WTC11 (cell line): ENCODE measurements around the gene RCVRN. TPM values are rescaled to one million over a fixed set of nuclear protein-coding genes. Genes with fewer than 3 reads are reported as not detected.
A peak's percentile ranks its signal among the peaks of the same experiment; 100 is the strongest.

Source experiments
- ATAC-seq: fragments of 200-7000 bp; cut with Tn5 transposase; 2 replicates; pipeline ENCODE4 v1.10.0; 2021; ENCODE audit warnings: mild to moderate bottlenecking, moderate library complexity
- CTCF ChIA-PET: fragments of 300-600 bp; sonication (Branson Sonifier 250); formaldehyde crosslinking; loops from one replicate; lab custom pipeline; 2021; ENCODE audit warnings: antibody characterized with exemption; lab: Charles Lee
- POLR2A ChIA-PET: fragments of 350-600 bp; sonication (Branson Sonifier 250); formaldehyde crosslinking; loops from one replicate; lab custom pipeline; 2021; ENCODE audit warnings: antibody characterized with exemption; lab: Charles Lee
- DNase-seq: peaks from one replicate; pipeline ENCODE4 v3.0.0; 2021; ENCODE audit warnings: low spot score
- H3K27ac Mint-ChIP-seq: 2 replicates; pipeline ENCODE4 v1.8.0; 2021; ENCODE audit warnings: mixed read lengths
- H3K27me3 Mint-ChIP-seq: 2 replicates; pipeline ENCODE4 v1.8.0; 2021; ENCODE audit warnings: low read depth, mild to moderate bottlenecking, moderate library complexity, mixed read lengths
- H3K36me3 Mint-ChIP-seq: 2 replicates; pipeline ENCODE4 v1.8.0; 2021; ENCODE audit warnings: mixed read lengths
- H3K4me1 Mint-ChIP-seq: 2 replicates; pipeline ENCODE4 v1.8.0; 2022; ENCODE audit warnings: mixed read lengths
- H3K4me3 Mint-ChIP-seq: 2 replicates; pipeline ENCODE4 v1.8.0; 2021; ENCODE audit warnings: mild to moderate bottlenecking, moderate library complexity, mixed read lengths
- H3K9me3 Mint-ChIP-seq: 2 replicates; pipeline ENCODE4 v1.8.0; 2021; ENCODE audit warnings: mixed read lengths
- CBFB ChIP-seq: sonication (generic); formaldehyde crosslinking; IDR thresholded peaks from 2 replicates; pipeline ENCODE4 v1.8.1; 2022; ENCODE audit warnings: mild to moderate bottlenecking, low read depth, missing genetic modification reagents
- CREB1 ChIP-seq: sonication (generic); formaldehyde crosslinking; IDR thresholded peaks from 2 replicates; pipeline ENCODE4 v1.8.0; 2023; ENCODE audit warnings: mild to moderate bottlenecking, missing genetic modification reagents
- CTCF ChIP-seq: fragments of 200-600 bp; IDR thresholded peaks from 2 replicates; pipeline ENCODE4 v1.8.0; 2022; ENCODE audit warnings: antibody characterized with exemption
- E2F4 ChIP-seq: sonication (generic); formaldehyde crosslinking; IDR thresholded peaks from 2 replicates; pipeline ENCODE4 v1.8.1; 2022; ENCODE audit warnings: low read depth, mild to moderate bottlenecking, moderate library complexity, missing genetic modification reagents, borderline replicate concordance
- ELF4 ChIP-seq: sonication (generic); formaldehyde crosslinking; IDR thresholded peaks from 2 replicates; pipeline ENCODE4 v1.8.1; 2022; ENCODE audit warnings: low read depth, mild to moderate bottlenecking, moderate library complexity, missing genetic modification reagents
- ERG ChIP-seq: fragments of 250-450 bp; sonication (Bioruptor Pico); IDR thresholded peaks from 2 replicates; pipeline ENCODE4 v1.8.0; 2021; ENCODE audit warnings: mild to moderate bottlenecking
- ESRRA ChIP-seq: sonication (generic); formaldehyde crosslinking; IDR thresholded peaks from 2 replicates; pipeline ENCODE4 v1.8.1; 2022; ENCODE audit warnings: mild to moderate bottlenecking, missing genetic modification reagents, borderline replicate concordance
- ETV6 ChIP-seq: sonication (generic); formaldehyde crosslinking; IDR thresholded peaks from 2 replicates; pipeline ENCODE4 v1.8.1; 2022; ENCODE audit warnings: mild to moderate bottlenecking, missing genetic modification reagents
- FOXJ3 ChIP-seq: sonication (generic); formaldehyde crosslinking; IDR thresholded peaks from 2 replicates; pipeline ENCODE4 v1.9.0; 2021; ENCODE audit warnings: missing genetic modification reagents, mild to moderate bottlenecking, borderline replicate concordance
- FOXP1 ChIP-seq: sonication (generic); formaldehyde crosslinking; IDR thresholded peaks from 2 replicates; pipeline ENCODE4 v1.8.0; 2022; ENCODE audit warnings: missing genetic modification reagents, mild to moderate bottlenecking, moderate library complexity, borderline replicate concordance
- GRHL2 ChIP-seq: fragments of 250-450 bp; sonication (Bioruptor Pico); IDR thresholded peaks from 2 replicates; pipeline ENCODE4 v1.8.0; 2022; ENCODE audit warnings: mild to moderate bottlenecking, moderate library complexity; ENCODE audit not compliant: insufficient replicate concordance, severe bottlenecking
- JUN ChIP-seq: sonication (generic); formaldehyde crosslinking; IDR thresholded peaks from 2 replicates; pipeline ENCODE4 v1.8.0; 2023; ENCODE audit warnings: mild to moderate bottlenecking, missing genetic modification reagents
- MAX ChIP-seq: sonication (generic); formaldehyde crosslinking; IDR thresholded peaks from 2 replicates; pipeline ENCODE4 v1.8.0; 2022; ENCODE audit warnings: mild to moderate bottlenecking, missing genetic modification reagents
- NFYB ChIP-seq: sonication (generic); formaldehyde crosslinking; conservative IDR thresholded peaks from 2 replicates; pipeline ENCODE4 v1.8.0; 2022; ENCODE audit warnings: low read depth, missing genetic modification reagents
- RELA ChIP-seq: sonication (generic); formaldehyde crosslinking; IDR thresholded peaks from 2 replicates; pipeline ENCODE4 v1.8.1; 2022; ENCODE audit warnings: missing genetic modification reagents, mild to moderate bottlenecking, borderline replicate concordance
- SMAD3 ChIP-seq: sonication (generic); formaldehyde crosslinking; IDR thresholded peaks from 2 replicates; pipeline ENCODE4 v1.8.0; 2022; ENCODE audit warnings: missing genetic modification reagents, mild to moderate bottlenecking, borderline replicate concordance
- SMAD4 ChIP-seq: sonication (generic); formaldehyde crosslinking; IDR thresholded peaks from 2 replicates; pipeline ENCODE4 v1.8.0; 2022; ENCODE audit warnings: mild to moderate bottlenecking, missing genetic modification reagents
- SP1 ChIP-seq: sonication (generic); formaldehyde crosslinking; conservative IDR thresholded peaks from 2 replicates; pipeline ENCODE4 v1.8.1; 2022; ENCODE audit warnings: missing genetic modification reagents
- USF1 ChIP-seq: sonication (generic); formaldehyde crosslinking; IDR thresholded peaks from 2 replicates; pipeline ENCODE4 v1.8.0; 2022; ENCODE audit warnings: mild to moderate bottlenecking, missing genetic modification reagents
- ZBTB43 ChIP-seq: sonication (generic); formaldehyde crosslinking; IDR thresholded peaks from 2 replicates; pipeline ENCODE4 v1.8.1; 2023; ENCODE audit warnings: mild to moderate bottlenecking, missing genetic modification reagents
- ZNF317 ChIP-seq: sonication (generic); formaldehyde crosslinking; IDR thresholded peaks from 2 replicates; pipeline ENCODE4 v1.8.1; 2023; ENCODE audit warnings: low read depth, mild to moderate bottlenecking, moderate library complexity, missing genetic modification reagents, borderline replicate concordance
- ZNF396 ChIP-seq: fragments of 250-450 bp; sonication (Bioruptor Pico); IDR thresholded peaks from 2 replicates; pipeline ENCODE4 v1.8.0; 2021; ENCODE audit warnings: mild to moderate bottlenecking, moderate library complexity, borderline replicate concordance
- total RNA-seq: library from RNA; stranded (reverse); gene quantifications from 3 replicates; pipeline ENCODE4 v1.2.3, GENCODE V29; 2021

The RCVRN gene
- total RNA-seq, 1 experiment from 2014 or later, result not detected

GRCh38 chr17:9890124-9890523, 14.9 kb downstream of the RCVRN start:
- no peaks in the 10 kb centered on the region; the same call in 1 of the 2 replicates for H3K27me3 Mint-ChIP-seq
- H3K9me3 Mint-ChIP-seq, result peaks cover 18% of the 10 kb centered on the region
- TF ChIP-seq CTCF (peak; percentile 93), ERG (no peak)
- no peak overlapping the region for H3K27ac Mint-ChIP-seq
- POLR2A ChIA-PET, result no interaction called here
- no peak overlapping the region for H3K4me3 Mint-ChIP-seq
- H3K4me1 Mint-ChIP-seq, result 0 out of 2 replicates have a peak, but pooled peaks cover 3% of the 10 kb centered on the region
- ATAC-seq, result peak; percentile 100
- no peaks in the 10 kb centered on the region for H3K36me3 Mint-ChIP-seq
- peak; percentile 79 for DNase-seq
- CTCF ChIA-PET, result interaction anchor here (0.5 to 2.5 kb wide), 45 partner anchors 10 to 1033 kb away, joined by 3 to 39 read pairs (median 5); partner anchors contain the start of genes GLP2R, MYH2 and RCVRN

GRCh38 chr17:9887508-9887907, 17.6 kb downstream of the RCVRN start:
- DNase-seq, result no peak
- TF ChIP-seq GRHL2 (CRISPR knock-in tag), result no peak
- TF ChIP-seq CREB1, result no peak
- no peak for TF ChIP-seq USF1
- no peak for TF ChIP-seq CBFB (CRISPR knock-in tag)
- no peak for TF ChIP-seq ERG
- no peak for TF ChIP-seq E2F4 (CRISPR knock-in tag)
- no peak for TF ChIP-seq SP1 (CRISPR knock-in tag)
- TF ChIP-seq ZNF317 (CRISPR knock-in tag), result no peak
- TF ChIP-seq, all 79 proteins: peak for 0
- H3K4me3 Mint-ChIP-seq, result no peak overlapping the region
- POLR2A ChIA-PET, result no interaction called here
- 0 out of 2 replicates have a peak, but pooled peaks cover 3% of the 10 kb centered on the region for H3K4me1 Mint-ChIP-seq
- H3K9me3 Mint-ChIP-seq, result peaks cover 26% of the 10 kb centered on the region
- H3K27ac Mint-ChIP-seq, result no peak overlapping the region
- no peak for ATAC-seq
- H3K27me3 Mint-ChIP-seq, result peaks cover 4% of the 10 kb centered on the region; the same call in 1 of the 2 replicates
- H3K36me3 Mint-ChIP-seq, result peaks cover 11% of the 10 kb centered on the region
- CTCF ChIA-PET, result no interaction called here

GRCh38 chr17:9886141-9886930, 18.7 kb downstream of the RCVRN start:
- POLR2A ChIA-PET, result no interaction called here
- Mint-ChIP-seq H3K4me3 (no peak overlapping the region), H3K27me3 (peaks cover 4% of the 10 kb centered on the region; the same call in 1 of the 2 replicates), H3K4me1 (0 out of 2 replicates have a peak, but pooled peaks cover 3% of the 10 kb centered on the region), H3K27ac (no peak overlapping the region), H3K9me3 (peaks cover 37% of the 10 kb centered on the region), H3K36me3 (peaks cover 17% of the 10 kb centered on the region)
- DNase-seq (no peak), ATAC-seq (no peak)
- CTCF ChIA-PET, result no interaction called here
- no peak for TF ChIP-seq SMAD4 (CRISPR knock-in tag)
- no peak for TF ChIP-seq MAX
- TF ChIP-seq ELF4 (CRISPR knock-in tag), result no peak
- TF ChIP-seq ETV6 (CRISPR knock-in tag), result no peak
- no peak for TF ChIP-seq SMAD3 (CRISPR knock-in tag)
- no peak for TF ChIP-seq RELA (CRISPR knock-in tag)
- no peak for TF ChIP-seq ESRRA (CRISPR knock-in tag)
- no peak for TF ChIP-seq ZNF396 (CRISPR knock-in tag)
- TF ChIP-seq NFYB (CRISPR knock-in tag), result no peak
- TF ChIP-seq ZBTB43 (CRISPR knock-in tag), result no peak
- TF ChIP-seq FOXJ3 (CRISPR knock-in tag), result no peak
- TF ChIP-seq FOXP1 (CRISPR knock-in tag), result no peak
- no peak for TF ChIP-seq JUN (CRISPR knock-in tag)
